NCI-H524 (cell line): ENCODE measurements around the gene PFDN6.

Experiments
- DNase-seq, 2 experiments: peaks; one replicate each; lab custom pipeline; 2025; lab: John Stamatoyannopoulos, UW

Gene PFDN6

GRCh38 chr6:33295621-33296369, 6.4 kb downstream of the PFDN6 start:
- DNase-seq = no peak

GRCh38 chr6:33296797-33297405, 7.5 kb downstream of the PFDN6 start:
- DNase-seq = no peak

- DNase-seq = no peak
Observed at GRCh38 chr6:33297406-33297955, 8.1 kb downstream of the PFDN6 start.

DNA sequence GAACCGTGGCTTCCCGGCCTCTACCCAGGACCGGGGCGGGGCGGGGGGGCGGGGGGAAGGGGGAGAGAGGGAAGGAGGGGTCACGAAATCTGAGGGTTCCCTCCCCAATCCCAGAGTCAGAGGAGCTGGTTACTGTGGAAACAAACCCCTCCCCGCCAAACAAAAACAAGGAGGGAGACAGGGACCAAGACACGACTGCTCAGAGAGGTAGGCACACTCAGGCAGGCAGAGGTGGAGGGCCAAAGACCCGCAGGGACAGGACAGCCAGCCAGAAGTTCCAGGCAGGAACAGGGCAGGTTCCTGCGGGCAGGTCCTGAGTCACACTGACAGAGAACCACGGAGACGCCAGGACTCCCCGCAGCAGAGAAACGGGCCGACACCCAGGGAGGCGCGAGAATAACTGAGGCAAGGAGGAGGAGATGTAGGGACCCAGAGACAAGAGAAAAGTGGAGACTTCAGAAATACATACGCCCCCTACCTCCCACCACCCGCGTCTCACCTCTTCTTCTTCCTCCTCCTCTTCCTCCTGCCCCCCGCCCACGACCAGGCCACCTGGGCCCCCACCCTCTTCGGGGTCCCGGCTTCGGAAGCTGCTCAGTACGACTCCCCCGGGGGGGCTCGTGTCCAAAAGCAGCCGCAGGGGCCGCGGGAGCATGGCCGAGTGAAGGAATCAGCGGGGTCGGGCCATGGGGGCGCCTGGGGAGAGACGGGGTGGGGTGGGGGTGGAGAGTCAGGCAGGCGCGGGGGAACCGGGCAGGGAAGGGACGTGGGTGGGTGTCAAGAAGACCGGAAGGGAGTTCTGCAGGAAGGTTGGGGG, 8.8 kb downstream of the PFDN6 start:
- peak in 1 of 2 experiments; percentile 46 for DNase-seq

DNA sequence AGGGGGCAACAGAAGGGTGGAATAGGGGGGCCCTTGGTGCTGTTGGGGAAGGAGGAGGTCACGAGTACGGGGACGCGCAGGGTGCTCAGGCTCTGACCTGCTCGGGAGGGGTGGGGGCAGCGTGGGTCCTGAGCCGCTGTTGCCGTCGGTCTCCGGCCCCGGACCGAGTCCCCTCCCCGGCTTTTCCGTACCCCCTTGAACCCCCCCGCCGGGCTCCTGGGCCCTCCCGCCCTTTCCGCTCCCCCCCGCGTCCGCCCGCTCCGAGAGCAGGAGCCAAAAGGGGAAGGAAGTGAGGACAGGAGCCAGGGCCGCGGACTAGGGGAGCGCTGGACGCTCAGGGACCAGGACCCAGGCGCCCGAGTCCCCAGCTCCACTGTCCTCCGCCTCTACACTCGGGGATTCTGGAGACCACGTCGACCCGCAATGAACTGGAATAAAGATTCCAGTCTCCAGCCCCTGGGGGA, 9.4 kb downstream of the PFDN6 start, which contains the start of gene RGL2:
Gene RGL2, minus strand, starts transcription at position 170 of the 464 bp plus-strand sequence. CDS start 332 bp downstream, outside the sequence.
- DNase-seq = peak; percentile 35 to 73

- peak; percentile 82 to 94 for DNase-seq
Observed at GRCh38 chr6:33299237-33299944, 10.0 kb downstream of the PFDN6 start.

DNA sequence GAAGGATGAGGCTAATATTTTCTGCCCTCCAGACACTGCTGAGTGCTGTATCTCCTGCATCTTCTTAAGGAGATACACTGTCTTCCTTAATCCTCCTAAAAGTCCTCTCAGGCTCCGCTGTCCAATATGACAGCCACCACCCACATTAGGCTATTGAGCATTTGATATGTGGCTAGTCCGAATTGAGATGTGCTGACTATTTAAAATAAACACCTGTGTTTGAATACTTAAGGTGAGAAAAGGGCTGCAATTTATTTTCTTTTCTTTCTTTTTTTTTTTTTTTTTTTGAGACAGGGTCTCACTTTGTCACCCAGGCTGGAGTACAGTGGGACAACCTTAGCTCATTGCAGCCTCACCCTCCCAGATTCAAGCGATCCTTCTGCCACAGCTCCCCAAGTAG, 12.5 kb downstream of the PFDN6 start:
- DNase-seq = no peak

GRCh38 chr6:33304216-33304615, 14.8 kb downstream of the PFDN6 start:
- no peak for DNase-seq

DNA sequence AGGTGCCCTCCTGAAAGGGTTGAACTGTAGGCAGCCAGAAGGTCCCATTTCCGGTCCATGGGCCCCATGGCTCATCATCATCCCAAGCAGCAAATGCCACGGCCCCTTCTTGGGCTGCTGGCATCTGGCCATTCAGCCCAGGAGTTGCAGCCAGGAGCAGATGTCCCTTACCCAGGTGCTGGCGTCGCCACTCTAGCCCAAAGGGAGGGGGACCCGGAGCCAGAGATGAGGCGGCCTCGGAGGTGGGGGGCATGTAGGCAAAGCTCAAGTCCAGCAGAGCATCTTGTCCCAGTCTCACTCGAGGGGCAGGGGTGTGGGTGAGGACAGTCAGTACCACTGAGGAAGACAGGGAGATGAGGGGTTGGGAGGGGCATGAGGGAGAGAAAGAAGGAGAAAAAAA, 15.7 kb downstream of the PFDN6 start:
- DNase-seq = peak; percentile 69 to 79

DNA sequence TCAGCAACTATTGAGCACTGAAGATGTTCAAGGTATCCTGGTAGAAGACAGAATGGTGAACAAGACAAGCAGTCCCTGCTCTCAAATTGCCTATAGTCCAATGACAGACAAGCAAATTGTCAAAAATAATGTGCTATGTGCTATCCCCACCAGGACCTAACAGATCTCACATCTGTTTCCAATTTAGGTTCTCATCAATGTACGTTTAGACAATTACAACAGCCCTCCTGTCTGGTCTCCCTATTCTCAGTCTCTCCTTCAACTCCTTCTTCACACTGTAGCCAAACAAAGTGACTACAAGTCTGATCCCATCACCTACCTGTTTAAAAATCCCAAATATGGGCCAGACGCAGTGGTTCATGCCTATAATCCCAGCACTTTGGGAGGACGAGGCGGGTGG, 17.0 kb downstream of the PFDN6 start:
- DNase-seq = no peak

- DNase-seq = peak; percentile 30 to 64
Observed at GRCh38 chr6:33312361-33313104, 23.1 kb downstream of the PFDN6 start.

GRCh38 chr6:33313105-33313708, 23.8 kb downstream of the PFDN6 start:
- peak in 1 of 2 experiments; percentile 40 for DNase-seq

DNA sequence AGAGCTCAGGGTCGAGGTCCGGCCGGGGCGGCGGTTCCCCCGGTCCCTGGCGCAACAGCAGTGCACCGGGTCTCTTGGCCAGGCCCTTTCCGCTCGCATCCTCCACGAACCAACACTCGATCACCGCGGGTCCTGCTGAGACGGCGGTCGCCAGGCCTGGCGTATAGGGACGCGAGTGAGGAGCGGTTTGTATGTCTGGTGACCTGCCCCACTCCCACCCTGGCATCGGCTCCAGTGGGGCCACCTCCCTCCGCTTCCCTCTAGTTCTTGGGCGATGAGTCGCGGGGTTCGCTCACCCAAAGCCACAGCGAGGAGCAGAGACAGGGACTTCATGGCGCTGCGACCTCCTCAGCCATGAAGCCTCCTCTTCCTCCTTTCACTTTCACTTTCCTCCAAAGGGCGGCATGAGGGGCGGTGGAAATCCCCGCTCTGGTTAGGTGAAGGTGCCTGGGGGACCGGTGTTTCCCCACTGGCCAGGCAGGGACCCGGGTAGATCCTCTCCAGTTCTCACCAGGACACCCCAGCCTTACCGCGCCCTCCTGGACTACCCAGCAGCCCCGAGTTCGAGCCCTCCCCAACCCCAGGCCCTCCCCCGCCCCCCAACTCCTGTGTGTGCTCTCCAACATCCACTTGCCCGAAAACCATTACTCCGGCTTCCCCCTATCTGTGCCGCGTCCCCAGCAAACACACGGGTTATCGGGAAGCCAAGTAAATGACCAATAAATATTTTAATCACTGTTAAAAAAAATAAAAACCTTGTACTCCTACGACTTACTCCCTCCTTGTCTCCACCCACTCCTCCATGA, 24.5 kb downstream of the PFDN6 start, which contains the start of gene TAPBP:
Gene TAPBP, minus strand, starts transcription at position 370 of the 806 bp plus-strand sequence. Its CDS starts 37 bp downstream, at position 333.
- DNase-seq = peak in 1 of 2 experiments; percentile 18

DNA sequence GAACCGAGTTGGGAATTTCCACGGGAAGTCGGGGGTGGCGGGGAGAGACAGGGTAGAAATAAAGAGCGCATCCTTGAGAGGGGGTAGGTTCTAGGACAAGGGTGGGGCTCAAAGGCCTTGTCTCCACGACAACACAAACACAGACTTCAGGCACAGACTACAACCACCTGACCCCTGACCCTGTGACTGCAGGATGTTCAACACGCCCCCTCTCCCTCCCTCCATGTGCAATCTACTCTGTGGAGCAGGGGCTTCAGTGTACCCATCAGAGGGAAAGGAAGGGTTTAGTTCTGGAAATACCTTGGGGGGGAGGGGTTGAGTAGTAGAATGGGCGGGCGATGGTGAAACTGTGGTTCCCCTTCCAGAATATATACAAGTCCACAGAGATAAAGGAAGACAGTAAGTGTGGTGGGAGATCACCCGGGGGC, 25.1 kb downstream of the PFDN6 start:
- no peak for DNase-seq

DNA sequence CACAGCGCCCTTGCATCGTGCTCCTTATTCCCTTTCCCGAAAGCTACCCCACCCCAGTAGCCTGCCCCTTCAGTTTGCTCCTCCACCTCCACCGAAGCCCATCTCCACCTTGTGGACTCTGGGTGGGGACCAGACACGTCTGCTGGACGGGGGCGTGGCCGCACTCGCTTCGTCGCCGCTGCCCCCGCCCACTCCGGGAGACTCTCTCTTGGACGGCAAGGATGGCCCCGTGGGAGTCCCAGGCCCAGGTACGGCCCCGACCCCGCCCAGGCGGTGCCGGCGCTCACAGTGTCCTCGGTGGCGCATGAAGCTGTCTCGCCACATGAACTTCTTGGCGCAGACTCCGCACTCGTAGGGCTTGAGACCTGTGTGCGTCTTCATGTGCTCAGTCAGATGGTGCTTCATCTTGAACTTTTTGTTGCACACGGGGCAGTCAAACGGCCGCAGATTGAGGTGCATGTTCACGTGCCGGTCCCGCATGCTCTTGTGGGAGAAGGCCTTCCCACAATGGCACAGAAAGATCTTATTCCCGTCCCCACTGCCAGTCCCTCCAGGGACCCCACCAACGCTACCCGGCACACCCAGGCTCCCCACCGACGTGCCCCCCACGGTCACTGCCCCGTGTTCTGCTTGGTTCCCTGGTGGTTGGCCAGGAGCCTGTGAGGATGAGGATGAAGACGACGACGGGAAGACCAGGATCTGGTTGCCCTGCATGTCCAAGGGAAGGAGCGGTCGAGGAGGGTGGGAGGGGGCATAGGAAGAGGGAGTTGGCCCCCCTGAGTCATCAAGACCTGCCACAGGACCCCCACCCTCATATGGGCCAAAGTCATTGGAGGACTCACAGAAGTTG, 25.8 kb downstream of the PFDN6 start:
- no peak for DNase-seq

GRCh38 chr6:33315793-33316602, 26.6 kb downstream of the PFDN6 start:
- no peak for DNase-seq

DNA sequence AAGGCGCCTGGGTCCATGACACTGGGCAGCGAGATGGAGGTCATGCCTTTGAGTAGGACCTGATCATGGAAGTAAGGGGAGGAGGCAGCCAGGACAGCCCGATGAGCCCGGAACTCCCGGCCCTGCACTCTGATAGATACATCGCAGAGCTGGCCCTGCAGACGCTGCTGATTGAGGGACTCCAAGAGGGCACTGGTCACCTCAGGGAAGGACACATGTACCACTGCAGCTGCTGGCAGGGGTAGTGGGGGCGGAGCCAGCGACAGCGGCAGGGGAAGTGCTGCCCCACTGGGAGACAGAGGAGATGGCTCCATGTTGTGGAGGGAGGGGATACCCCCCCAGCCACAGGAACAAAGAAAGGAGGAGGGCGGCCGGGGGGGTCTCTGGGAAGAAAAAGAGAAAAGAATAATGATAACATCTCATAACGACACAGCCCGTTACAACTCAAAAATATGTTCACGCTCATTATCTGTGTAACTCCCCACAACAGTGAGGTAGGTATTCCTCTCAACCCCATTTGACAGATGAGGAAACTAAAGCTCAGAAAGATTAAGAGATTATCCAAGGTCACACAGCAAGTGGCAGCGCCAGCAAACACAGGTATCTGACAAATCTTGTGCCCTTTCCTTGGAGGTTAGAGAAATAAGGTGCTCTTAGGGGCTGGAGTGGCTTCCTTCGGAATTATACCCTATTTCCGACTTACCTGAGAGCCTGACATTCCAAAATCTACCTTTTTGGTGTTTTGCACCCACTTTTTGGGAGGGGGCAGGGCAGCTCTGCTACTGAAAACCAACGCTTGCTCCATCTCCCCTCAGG, 27.4 kb downstream of the PFDN6 start:
- DNase-seq = no peak
